ENCODE measurements around the gene DDX4.
"Not testable (repeated sequence)": the region's sequence is repeated elsewhere in the genome, so short reads cannot be mapped to it uniquely, and the experiment has no call there.

The DDX4 gene

DNA sequence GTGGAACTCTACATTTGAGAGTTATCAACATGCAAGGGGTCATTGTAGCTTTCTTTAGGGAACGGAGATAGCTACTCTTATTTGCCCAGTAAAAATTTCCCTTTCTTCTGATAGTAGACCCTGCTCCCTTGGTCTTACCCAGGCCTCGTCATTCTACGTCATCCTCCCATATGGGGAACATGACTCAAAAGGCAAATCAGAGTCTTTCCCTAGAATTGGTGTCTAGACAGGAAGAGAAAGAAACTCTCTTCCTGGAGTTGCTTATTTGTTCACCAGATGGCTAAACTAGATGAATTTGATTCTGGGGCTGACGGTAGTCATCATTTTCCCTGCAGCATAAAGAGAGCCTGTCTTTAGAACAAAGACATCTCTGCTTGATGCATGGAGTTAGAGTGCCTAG, 13.6 kb upstream of the DDX4 start:
- DNase-seq (ENCODE audit: low read depth in 2 of 2), result no peak

DNA sequence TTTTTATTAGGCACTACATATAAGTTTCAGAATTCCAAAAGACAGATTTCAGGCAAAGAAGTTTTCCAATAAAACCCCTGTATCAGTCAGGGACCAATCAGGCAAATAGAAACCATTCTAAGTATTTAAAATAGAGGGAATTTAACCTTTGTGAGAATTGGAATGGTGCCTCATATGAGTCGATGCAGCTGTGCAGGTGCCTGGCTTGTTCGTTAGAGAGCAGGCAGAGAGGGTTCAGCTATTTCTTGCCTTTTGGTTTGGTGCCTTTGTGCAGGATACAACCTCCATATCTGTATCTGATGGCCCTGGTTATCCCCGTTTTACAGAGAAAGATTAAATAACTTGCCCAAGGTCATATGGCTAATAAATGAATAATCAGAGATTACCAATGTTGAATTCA, 6.0 kb upstream of the DDX4 start:
- DNase-seq (ENCODE audit: low read depth in 2 of 2), result no peak

DNA sequence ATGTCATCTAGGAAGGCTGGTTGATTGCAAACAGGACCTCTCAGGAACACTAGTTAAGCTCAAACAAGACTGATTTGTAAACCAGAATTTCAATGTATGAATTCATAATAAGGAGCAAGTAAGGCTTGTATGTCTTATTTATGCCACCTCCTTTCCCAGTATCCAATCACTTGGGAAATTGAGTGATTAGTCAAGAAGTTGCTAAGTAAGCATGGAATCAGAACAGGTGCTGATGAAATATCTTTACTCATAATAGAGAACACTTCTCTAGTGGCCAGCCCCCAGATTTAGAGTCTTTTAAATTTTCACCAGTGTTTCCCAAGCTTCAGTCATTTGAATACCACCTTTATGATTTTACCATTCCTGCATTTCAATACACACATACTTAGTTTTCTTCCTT, 5.3 kb upstream of the DDX4 start:
- DNase-seq (ENCODE audit: low read depth in 2 of 2), result no peak

DNA sequence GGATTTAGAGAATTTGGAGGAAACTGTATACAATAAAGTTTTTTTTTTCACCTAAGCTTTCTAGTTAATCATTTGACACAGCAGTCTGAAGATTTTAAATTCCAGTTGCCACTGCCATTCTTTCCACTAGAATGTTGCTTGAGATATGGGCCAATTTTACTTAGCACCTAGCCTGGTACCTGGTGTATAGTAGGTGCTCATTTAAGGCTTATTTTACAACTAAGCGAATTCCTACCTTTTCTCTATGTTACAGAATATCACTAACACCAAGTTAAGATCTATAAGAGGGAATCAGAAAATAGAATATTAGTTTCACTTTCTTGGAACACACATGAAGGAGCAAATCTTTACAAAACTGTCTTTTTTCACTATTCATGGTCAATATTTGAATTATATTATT, 3.2 kb upstream of the DDX4 start:
- no peak for DNase-seq (ENCODE audit: low read depth in 2 of 2)

DNA sequence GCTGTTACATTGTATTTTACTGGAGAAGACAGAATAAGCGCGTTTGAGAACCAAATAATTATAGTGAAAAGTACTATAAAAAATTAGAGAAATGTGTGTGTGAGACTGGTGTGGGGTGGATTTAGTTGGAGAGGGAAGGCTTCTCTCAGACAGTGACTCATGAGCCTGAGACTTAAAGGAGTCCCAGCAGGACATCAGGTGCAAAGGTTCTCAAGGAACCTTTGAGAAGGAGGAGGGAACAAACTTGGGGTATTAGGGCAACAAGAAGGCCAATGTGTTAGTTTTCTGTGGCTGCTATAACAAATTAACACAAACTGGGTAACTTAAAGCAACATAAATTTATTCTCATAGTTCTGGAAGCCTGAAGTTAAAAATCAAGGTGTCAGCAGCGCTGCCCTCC, 4.9 kb downstream of the DDX4 start:
- DNase-seq (ENCODE audit: low read depth in 2 of 2), result no peak

DNA sequence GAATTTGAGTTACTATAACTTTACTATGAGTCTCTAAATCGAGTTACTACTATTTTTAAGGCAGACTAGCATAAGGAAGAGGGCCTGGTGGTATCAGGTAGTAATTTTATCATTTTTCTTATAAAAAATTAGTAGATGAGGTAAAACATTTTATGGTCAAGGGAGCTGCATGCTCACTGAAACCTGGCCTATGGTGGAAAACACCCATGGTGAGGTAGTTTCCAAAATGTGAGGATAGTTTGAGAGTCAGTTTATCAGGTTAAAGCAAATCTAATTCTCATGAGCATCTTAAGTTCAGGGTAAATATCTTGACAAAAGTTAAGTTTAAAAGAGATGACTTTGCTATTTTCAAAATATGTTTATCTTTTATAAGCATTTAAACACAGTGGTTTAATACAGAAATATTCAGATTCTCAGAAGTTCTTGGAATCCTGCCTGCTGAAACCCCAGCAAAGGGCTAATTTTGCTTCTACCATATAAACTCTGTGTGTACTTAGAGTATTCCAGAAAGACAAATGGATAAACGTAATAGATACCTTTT, 10.0 kb downstream of the DDX4 start:
- no peak for DNase-seq (ENCODE audit: low read depth in 2 of 2)

DNA sequence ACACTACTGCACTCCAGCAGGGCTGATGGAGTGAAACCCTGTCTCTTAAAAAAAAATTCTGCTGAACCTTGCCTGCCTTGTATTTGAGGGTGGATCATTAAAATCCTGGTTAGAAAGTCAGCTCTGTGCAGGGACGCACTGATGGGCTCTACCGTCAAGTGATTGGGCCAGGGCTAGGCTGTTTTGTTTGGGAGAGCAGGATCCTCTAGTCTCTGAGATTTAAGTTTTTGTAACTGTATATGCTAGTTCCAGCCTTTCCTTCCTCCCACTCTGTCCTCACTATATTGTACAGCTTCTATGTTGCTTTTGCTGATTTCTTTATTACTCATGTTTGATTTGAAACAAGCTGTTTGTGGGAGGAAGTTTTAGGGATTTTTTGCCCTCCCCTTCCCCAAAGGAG, 11.5 kb downstream of the DDX4 start:
- DNase-seq (ENCODE audit: low read depth in 2 of 2), result no peak

DNA sequence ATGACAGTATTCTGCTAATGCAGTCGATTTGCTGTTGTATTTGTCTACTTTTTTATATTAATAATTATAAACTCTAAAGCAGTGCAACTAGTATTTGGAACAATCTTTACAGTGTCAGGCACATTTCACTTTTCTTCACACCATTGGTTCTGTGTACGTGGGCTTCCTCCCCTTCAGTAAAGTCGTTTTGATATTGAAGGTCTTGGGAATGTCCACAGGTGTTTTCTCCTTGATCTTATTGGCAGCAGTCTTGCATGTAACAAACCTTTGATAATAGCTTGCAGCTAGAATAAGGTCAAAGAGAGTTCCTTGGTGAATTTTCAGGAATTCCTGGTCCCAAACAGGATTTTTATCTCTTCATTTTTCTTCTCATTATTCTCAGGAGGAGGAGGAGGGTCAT, 12.2 kb downstream of the DDX4 start:
- DNase-seq (ENCODE audit: low read depth in 2 of 2), result no peak

DNA sequence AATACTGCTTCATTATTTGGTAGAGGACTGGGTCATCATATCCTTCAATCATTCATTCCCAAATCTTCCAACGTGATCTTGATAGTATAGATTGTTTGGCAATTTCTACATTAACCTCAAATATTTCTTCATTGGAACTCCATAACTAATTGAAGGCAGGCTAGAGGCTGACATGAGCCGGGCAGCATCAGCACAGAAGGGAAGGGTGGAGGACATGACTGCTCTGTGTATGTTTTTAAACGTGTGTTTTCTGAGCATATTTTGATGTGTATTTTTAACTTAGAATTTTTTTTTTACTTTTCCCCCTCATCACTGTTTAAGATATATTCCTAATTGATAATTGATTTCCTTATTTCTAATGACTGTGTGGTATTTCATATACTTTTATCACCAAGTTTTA, 12.6 kb downstream of the DDX4 start:
- no peak for DNase-seq (ENCODE audit: low read depth in 2 of 2)

DNA sequence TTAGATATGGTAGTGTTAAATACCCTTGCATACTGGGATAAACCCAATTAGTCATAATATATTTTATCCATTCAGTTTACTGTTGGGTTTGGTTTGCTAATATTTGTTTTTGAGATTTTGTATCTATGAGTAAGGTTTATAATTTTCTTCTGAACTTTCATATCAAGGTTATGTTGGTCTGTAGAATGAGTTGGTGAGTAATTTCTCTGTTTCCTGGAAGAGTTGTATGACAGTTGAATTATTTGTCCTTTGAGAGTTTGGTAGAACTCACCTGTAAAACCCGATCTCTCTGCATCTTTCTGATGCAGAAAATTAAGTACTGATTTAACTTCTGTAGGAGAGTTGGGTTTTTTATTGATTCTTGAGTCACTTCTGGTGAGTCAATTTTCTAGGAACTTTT, 20.4 kb downstream of the DDX4 start:
- DNase-seq (ENCODE audit: low read depth in 2 of 2), result no peak

DNA sequence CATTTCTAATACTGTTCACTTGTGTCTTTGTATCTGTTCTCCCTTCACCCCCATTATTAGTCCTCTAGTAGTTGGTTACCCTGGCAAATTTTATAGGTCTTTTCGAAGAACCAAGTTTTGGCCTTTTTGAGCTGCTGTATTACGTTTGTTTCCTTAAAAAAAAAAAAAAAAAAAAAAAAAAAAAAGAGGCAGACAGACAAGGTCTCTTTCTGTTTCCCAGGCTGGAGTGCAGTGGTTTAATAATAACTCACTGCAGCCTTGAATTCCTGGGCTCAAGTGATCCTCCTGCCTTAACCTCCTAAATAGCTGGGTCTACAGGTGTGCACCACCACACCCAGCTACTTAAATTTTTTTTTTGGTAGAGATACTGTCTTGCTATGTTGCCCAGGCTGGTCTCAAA, 20.9 kb downstream of the DDX4 start:
- DNase-seq (ENCODE audit: low read depth in 2 of 2), result no peak

DNA sequence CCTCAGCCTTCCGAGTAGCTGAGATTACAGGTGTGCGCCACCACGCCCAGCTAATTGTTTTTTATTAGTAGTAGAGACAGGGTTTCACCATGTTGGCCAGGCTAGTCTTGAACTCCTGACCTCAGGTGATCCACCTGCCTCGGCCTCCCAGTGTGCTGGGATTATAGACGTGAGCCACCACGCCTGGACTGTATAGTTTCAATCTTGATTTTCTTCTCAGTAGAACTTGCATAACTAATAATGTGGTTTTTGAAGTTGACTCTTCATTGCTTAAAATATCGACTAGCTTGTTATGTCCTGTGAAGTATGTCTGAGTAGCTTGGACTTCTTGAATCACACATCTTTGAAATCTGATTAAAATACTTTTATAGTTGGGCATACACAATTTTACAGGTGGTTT, 23.9 kb downstream of the DDX4 start:
- not testable (repeated sequence) for DNase-seq (ENCODE audit: low read depth in 2 of 2)

DNA sequence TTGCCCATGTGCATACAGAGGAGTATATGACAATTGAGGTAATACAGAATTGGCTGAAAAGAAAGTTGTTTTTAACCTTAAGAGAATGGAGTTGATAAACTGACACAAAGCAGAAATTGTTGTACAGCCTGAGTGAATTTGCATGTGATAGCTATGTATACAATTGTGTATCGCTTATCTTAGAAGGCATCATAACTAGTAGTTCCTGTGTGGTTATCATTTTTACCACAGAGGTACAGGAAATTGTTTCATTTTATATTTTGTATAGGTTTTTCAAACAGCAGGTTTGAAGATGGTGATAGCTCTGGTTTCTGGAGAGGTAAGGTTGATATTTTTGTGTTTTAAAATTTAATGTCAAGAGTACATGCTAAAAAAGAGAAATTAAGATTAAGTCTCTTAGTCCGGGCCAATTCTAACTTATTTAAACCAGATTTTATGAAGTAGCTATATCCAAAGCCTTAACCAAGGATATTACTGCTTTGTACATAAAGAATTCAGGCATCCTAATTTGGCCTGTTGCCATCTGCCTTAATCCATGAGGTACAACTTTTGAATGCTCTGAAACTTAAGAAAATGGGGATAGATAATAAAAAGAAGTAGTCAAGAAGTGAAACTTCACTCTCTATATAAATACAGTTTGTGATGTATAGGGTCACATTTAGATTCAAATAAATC, 26.0 kb downstream of the DDX4 start:
- DNase-seq (ENCODE audit: low read depth in 2 of 2), result no peak

DNA sequence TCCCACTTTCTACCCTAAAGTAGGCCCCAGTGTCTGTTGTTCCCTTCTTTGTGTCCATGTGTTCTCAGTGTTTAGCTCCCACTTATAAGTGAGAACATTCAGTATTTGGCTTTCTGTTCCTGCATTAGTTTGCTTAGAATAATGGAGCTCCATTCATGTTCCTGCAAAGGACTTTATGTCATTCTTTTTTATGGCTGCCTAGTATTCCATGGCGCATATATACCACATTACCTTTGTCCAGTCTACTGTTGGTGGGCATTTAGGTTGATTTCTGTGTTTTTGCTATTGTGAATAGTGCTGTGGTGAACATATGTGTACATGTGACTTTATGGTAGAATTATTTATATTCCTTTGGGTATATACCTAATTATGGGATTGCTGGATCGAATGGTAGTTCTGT, 30.4 kb downstream of the DDX4 start:
- DNase-seq (ENCODE audit: low read depth in 2 of 2), result no peak

DNA sequence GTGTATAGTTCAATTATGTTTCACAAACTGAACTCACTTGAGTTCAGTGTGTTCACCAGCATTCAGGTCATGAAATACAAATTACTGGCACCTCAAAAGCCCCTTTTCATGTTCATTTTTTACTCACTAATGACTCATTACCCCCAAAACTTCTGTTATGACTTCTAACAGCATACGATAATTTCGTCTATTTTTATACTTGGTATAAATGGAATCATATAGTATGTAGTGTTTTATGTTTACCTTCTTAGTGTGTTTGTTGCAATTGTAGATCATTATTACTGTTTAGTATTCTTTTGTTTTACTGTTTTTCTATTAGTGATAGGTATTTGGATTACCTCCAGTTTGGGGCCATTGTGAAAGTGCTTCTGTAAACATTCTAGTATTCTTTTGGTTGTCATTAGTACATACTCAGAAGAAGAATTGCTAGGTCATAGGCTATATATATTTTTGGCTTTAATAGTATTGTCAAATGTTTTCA, 33.4 kb downstream of the DDX4 start:
- DNase-seq (ENCODE audit: low read depth in 2 of 2), result no peak

DNA sequence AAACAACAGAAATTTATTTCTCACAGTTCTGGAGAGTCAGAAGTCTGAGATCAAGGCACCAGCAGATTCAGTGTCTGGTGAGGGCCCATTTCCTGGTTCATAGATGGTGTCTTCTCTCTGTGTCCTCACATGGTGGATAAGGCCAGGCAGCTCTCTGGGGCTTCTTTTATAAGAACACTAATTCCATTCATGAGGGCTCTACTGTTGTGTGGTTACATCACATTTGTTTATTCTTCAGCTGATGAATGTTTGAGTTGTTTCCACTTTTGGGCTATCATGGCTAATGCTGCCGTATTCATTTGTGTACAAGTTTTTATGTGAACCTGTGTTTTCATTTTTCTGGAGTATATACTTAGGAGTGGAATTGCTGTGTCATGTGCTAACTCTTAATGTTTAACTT, 35.2 kb downstream of the DDX4 start:
- no peak for DNase-seq (ENCODE audit: low read depth in 2 of 2)

DNA sequence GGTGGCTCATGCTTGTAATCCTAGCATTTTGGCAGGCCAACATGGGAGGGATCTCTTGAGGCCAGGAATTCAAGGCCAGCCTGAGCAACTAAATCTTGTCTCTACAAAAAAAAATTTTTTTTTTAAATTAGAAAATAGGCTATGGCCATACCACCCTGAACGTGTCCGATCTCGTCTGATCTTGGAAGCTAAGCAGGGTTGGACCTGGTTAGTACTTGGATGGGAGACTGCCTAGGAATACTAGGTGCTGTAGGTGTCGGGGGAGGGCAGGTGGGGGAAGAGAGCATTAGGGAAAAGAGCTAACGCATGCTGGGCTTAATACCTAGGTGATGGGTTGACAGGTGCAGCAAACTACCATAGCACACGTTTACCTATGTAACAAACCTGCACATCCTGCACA, 39.5 kb downstream of the DDX4 start:
- no peak for DNase-seq (ENCODE audit: low read depth in 2 of 2)

DNA sequence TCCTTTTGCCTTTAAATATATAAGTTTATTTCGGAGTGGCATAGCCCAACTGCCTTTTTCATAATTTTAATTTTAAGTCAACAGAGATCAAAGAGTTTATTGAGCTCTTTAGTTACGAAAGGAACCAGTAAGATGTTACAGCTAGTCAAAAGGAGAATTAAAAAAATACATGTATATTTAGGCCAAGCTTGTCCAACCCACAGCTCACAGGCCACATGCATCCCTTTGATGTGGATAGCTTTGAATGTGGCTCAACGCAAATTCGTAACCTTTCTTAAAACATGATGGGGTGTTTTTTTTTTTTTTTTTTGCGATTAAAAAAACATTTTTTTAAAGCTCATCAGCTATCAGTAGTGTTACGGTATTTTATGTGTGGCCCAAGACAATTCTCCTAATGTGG, 63.1 kb downstream of the DDX4 start:
- DNase-seq (ENCODE audit: low read depth in 2 of 2), result no peak

DNA sequence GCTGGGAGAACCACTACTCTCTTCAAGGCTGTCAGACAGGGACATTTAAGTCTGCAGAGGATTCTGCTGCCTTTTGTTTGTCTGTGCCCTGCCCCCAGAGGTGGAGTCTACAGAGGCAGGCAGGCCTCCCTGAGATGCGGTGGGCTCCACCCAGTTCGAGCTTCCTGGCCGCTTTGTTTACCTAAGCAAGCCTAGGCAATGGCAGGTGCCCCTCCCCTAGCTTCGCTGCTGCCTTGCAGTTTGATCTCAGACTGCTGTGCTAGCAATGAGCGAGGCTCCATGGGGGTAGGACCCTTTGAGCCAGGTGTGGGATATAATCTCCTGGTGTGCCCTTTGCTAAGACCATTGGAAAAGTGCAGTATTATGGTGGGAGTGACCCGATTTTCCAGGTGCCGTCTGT, 71.0 kb downstream of the DDX4 start:
- DNase-seq (ENCODE audit: low read depth in 2 of 2), result not testable (repeated sequence)

DNA sequence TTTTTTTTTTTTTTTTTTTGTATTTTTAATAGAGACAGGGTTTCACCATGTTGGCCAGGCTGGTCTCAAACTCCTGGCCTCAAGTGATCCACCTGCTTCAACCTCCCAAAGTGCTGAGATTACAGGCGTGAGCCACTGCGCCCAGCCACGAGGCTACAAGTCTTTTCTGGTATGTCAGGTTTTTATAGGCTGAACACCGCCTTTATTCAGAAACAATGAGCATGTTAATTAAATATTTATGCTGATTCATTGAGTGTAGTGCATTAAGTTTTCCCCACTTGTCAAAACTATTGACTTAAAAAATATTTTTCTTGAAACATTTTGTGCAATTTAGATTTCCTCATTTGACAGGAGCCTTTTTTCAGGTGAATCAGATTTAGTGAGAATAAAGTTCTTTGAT, 78.1 kb downstream of the DDX4 start:
- not testable (repeated sequence) for DNase-seq (ENCODE audit: low read depth in 2 of 2)

DNA sequence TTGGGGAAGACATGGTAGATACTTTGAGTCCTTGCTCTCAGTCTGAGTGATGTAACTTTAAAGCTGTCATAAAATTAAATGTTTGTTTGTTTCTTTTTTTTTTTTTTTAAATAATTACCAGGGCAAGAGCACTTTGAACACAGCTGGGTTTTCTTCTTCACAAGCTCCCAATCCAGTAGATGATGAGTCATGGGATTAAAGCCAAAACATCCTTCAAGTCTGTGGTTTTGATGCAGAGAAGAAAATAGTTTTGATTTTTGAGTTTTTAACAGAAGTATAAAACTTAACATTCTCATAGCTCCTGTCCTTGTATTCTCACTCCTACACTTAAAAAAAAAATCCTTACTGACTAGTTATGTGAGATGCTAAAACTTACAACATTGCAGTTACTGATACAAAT, 78.5 kb downstream of the DDX4 start:
- DNase-seq (ENCODE audit: low read depth in 2 of 2), result peak; percentile 86 to 89

DNA sequence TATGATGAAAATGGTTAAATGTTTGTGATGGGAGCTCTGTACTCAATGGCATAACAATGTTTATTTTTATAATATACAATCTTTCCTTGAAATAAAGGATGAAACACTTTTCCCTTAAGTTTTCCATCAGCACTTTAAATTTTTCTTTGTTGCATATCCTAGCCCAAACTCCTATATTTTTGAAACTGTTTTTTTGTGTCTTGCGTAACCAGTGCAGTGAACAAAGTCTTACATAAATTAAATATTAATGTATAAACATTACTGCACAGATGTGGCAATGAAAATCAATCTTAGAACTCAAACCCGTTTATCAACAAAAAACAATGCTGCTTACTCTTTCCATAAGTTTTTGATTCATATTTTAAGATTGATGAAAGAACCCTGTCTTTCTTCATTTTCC, 79.2 kb downstream of the DDX4 start:
- DNase-seq (ENCODE audit: low read depth in 2 of 2), result no peak

DNA sequence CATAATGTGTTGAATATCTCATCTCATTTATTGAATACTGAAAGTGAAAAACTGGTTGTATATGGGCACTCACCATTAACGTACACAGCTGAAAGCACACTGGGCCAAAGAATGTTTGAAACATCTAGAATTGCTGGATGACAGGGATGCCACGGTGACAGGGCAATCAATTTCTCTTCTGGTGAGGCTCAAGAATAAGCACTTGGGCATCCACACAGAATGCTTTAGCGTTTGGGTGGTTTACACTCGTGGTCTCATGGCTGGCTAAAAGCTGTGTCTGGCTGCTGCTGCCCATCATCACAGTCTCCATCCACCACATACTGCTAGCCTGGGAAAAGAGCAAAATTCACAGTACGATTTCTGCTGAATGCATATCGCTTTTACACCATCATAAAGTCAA, 82.6 kb downstream of the DDX4 start:
- no peak for DNase-seq (ENCODE audit: low read depth in 2 of 2)
